HG03565 (cell line): ENCODE data around the gene SALL1.

ENCODE experiments used
- ATAC-seq: cut with Tn5 transposase; IDR thresholded peaks from one replicate; pipeline ENCODE4 v1.9.1; 2021; ENCODE audit warnings: mild to moderate bottlenecking, moderate library complexity; ENCODE audit not compliant: unreplicated experiment

Gene SALL1

GRCh38 chr16:51114382-51114781, 36.7 kb downstream of the SALL1 start:
- no peak for ATAC-seq

GRCh38 chr16:51113236-51114125, 37.6 kb downstream of the SALL1 start:
- no peak for ATAC-seq

DNA sequence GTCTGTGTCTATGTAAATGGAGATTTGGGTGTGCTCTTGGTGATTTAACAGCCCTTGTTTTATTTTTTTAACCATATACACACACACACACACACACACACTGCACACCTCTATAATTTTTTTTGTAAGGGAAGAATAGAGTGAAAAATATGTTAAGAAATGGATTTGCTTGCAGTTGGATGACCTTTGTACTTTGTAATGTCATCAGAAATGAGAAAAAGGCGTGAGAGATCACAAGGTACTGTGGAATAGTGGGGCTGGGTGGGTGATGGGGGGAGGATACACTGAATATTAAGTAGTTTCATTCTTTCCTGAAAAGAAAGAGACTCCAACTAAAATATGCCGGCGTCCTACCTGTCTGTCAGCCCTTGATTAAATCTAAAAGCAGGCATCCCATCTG, 38.7 kb downstream of the SALL1 start:
- no peak for ATAC-seq

DNA sequence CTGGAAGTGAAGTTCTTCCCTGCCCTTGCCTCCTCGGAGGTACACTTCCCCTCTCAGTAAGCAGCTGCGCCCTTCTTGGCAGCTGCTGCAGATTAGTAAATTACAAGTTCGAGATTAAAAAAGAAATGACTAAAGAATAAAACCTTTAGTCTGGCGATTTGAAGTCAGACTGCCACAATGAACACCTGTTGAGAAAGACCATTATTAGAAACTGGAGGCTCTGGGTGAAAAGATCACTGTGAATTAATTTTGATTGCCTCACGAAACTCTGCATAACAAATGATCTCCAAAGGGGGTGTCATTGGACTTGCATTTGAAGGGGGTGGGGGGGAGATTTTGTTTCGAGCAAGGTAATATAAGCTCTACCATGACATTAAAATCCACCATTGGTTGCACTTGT, 39.3 kb downstream of the SALL1 start:
- ATAC-seq, result no peak

GRCh38 chr16:51110700-51111157, 40.3 kb downstream of the SALL1 start:
- ATAC-seq, result no peak

DNA sequence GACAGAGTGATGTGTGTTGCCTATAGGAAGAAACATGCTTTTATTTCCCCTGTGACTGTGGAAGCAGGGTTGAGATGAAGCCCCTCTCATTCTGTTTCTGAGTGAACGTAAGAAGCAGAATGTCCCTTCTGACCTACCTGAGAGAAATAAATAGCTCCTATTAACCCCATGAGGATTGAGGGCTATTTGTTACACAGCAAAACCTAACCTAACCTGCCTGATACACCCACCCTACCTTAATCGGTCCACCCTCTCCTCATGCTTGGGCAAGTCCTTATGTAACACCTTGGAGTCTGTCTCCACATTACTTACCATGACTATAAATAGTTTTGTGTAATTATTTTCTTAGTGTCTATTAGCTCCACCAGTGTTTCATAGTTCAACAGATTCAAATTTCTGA, 41.9 kb downstream of the SALL1 start:
- no peak for ATAC-seq

GRCh38 chr16:51107742-51108141, 43.3 kb downstream of the SALL1 start:
- ATAC-seq, result no peak

DNA sequence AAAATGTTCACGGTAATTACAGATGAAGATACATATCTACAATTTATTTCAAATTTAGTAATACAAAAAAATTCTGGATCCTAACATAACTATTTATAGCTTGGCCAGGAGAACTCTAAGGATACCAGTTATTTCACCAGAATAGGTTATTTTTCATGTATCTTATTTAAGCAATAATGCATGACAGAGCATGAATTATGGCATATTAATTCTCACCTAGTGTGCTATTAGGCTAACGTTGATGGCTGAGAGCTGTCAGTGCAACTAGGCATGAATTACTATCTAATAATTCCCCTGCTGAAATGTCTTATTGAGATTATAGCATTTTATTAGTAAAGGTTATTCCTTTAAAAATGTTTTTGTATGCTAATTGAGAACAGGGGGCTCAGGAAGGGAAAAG, 44.5 kb downstream of the SALL1 start:
- no peak for ATAC-seq

DNA sequence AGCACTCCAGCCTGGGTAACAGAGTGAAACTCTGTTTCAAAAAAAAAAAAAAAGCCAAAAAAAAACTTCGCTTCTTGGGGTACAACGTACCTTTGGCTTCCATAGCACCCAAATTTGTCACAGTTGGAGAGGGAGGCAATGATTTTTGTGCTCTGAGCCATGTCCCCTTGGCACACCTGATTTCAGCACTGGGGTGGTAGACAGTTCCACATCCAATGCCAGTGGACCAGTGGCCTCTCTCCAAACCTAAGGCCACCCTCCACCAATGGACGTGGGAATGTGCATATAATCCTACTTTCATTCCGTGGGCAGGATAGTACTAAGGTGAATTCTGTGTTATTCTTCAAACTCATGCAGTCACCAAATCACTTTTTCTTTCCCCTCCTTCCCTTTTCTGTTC, 47.5 kb downstream of the SALL1 start:
- ATAC-seq, result no peak

DNA sequence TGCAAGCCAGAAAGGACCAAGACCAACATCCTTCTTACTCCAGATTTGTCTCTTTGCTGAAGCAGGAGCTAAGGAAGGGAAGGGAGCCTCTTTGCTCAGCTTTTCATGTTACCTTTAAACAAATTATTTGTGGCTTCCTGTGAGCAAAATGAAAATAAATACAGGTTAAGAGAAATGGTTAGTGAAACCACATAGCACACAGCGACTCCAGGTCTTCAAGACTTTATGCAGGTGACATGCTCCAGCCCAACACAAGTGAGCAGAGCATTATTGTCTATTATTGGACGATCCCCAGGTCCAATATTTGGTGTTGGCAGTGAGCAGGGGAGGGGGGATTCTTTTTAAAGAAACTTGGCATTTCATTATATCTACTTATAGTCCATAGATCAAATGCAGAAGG, 53.3 kb downstream of the SALL1 start:
- ATAC-seq, result no peak

DNA sequence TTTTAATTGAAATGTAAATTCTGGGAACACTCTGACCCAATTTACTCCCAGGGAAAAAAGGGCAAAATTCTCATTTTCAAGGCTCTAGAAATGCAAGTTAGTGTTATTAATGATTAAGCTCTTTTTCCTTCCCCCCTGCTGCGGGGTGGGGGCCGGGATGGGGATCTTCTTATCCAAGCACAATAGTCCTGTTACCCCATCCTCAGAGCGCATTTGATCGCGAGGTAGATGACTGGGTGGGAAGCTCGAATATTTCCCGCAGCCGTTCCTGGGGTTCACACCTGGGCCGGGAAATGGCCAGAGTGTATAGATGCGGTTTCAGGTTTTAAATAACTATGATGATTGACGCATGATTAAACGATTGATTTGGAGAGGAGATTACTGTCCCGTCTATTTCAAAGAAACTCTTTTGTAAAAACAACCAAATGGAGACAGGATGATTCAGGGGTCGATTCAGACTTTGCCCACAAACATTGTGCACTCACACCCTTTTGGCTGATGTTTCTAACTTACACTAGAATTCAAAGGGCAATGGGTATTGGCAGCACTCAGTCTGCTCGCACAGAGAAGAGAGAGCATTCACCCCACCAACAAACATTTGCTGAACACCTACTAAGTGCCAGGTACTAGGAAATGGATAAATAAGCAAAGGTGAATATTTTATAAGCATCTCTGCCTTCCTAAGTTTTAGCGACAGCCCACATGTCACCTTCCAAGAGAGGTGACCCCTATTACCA, 55.0 kb downstream of the SALL1 start:
- no peak for ATAC-seq

GRCh38 chr16:51095084-51095881, 55.8 kb downstream of the SALL1 start:
- no peak for ATAC-seq

GRCh38 chr16:51093726-51094280, 57.3 kb downstream of the SALL1 start:
- ATAC-seq, result no peak
